NB4 (cell line): ENCODE data around the gene RABEP2.
"Not testable (repeated sequence)": the region's sequence is repeated elsewhere in the genome, so short reads cannot be mapped to it uniquely, and the experiment has no call there.

Source experiments
- DNase-seq: peaks from one replicate; pipeline ENCODE4 v3.0.0; 2010; ENCODE audit warnings: low read depth
- H3K4me3 ChIP-seq: one replicate; pipeline ENCODE4 v1.5.1; 2011; ENCODE audit warnings: mild to moderate bottlenecking, low read depth, low read length, moderate library complexity
- MYC ChIP-seq: IDR thresholded peaks from 2 replicates; pipeline ENCODE4 v1.6.1; 2011; ENCODE audit warnings: low read depth, low read length
- POLR2A ChIP-seq: IDR thresholded peaks from 2 replicates; pipeline ENCODE4 v1.6.1; 2011; ENCODE audit warnings: mild to moderate bottlenecking; ENCODE audit not compliant: insufficient read length; ENCODE audit errors: extremely low read depth
- TF ChIP-seq, protein P1 (sequence below): IDR thresholded peaks from one replicate; pipeline ENCODE4 v1.5.1; 2012; ENCODE audit warnings: low read depth, low read length
- TF ChIP-seq, protein P2 (sequence below): IDR thresholded peaks from 2 replicates; pipeline ENCODE4 v1.6.1; 2011; ENCODE audit warnings: low read depth, low read length

RABEP2 gene

DNA sequence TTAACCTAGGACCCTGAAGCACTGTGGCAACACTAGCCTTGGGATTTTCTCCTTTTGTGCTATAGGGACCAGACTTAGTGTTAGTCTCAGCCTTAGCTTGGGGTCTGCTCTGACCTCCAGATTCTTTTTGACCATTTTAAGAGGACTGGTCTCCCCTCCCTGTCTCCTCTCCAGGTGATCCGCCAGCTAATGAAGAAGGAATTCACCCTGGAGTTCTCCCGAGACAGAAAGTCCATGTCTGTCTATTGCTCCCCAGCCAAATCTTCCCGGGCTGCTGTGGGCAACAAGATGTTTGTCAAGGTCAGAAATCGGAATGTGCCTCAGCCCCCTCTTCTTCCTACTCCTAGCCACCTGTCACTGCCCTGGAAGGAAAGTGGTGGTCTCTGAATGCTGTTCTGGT, 27.2 kb downstream of the RABEP2 start:
- TF ChIP-seq MYC, result no peak
- TF ChIP-seq, protein P1, sequence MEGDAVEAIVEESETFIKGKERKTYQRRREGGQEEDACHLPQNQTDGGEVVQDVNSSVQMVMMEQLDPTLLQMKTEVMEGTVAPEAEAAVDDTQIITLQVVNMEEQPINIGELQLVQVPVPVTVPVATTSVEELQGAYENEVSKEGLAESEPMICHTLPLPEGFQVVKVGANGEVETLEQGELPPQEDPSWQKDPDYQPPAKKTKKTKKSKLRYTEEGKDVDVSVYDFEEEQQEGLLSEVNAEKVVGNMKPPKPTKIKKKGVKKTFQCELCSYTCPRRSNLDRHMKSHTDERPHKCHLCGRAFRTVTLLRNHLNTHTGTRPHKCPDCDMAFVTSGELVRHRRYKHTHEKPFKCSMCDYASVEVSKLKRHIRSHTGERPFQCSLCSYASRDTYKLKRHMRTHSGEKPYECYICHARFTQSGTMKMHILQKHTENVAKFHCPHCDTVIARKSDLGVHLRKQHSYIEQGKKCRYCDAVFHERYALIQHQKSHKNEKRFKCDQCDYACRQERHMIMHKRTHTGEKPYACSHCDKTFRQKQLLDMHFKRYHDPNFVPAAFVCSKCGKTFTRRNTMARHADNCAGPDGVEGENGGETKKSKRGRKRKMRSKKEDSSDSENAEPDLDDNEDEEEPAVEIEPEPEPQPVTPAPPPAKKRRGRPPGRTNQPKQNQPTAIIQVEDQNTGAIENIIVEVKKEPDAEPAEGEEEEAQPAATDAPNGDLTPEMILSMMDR, result no peak
- TF ChIP-seq POLR2A, result no peak
- TF ChIP-seq, protein P2, sequence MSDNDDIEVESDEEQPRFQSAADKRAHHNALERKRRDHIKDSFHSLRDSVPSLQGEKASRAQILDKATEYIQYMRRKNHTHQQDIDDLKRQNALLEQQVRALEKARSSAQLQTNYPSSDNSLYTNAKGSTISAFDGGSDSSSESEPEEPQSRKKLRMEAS, result no peak
- no peak for DNase-seq
- H3K4me3 ChIP-seq, result no peak overlapping the region

DNA sequence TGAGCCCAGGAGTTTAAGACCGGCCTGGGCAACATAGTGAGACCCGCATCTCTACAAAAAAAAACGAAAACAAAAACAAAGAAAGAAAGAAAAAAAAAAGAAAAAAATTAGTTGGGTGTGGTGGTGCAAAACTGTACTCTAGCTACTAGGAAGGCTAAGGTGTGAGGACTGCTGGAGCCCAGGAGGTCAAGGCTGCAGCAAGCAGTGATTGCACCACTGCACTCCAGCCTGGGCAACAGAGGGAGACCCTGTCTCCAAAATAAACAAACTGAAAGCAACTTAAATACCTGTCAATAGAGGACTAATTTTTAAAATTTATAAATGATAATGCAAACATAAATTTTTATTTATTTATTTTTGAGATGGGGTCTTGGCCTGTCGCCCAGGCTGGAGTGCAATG, 29.4 kb downstream of the RABEP2 start:
- no peak for TF ChIP-seq POLR2A
- TF ChIP-seq, protein P1, result no peak
- TF ChIP-seq MYC, result no peak
- TF ChIP-seq, protein P2, result no peak
- no peak overlapping the region for H3K4me3 ChIP-seq
- no peak for DNase-seq

DNA sequence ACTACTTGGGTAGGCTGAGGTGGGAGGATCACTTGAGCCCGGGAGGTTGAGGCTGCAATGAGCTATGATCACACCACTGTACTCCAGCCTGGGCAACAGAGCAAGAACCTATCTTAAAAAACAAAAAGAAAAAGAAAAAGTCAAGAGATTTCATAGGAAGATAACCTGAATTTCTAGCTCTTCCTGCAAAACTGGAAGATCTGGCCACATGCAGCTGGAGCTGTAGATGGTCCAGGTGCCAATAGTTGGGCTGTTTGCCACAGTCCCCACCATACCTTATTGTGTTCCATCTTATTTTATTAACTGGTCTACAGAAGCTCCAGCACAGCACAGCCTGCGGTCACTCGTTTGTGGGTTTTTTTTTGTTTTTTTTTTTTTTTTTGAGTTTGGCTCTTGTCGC, 31.7 kb downstream of the RABEP2 start:
- H3K4me3 ChIP-seq, result no peak overlapping the region
- no peak for DNase-seq
- TF ChIP-seq, protein P2, result no peak
- TF ChIP-seq POLR2A, result no peak
- TF ChIP-seq MYC, result no peak
- TF ChIP-seq, protein P1, result no peak

DNA sequence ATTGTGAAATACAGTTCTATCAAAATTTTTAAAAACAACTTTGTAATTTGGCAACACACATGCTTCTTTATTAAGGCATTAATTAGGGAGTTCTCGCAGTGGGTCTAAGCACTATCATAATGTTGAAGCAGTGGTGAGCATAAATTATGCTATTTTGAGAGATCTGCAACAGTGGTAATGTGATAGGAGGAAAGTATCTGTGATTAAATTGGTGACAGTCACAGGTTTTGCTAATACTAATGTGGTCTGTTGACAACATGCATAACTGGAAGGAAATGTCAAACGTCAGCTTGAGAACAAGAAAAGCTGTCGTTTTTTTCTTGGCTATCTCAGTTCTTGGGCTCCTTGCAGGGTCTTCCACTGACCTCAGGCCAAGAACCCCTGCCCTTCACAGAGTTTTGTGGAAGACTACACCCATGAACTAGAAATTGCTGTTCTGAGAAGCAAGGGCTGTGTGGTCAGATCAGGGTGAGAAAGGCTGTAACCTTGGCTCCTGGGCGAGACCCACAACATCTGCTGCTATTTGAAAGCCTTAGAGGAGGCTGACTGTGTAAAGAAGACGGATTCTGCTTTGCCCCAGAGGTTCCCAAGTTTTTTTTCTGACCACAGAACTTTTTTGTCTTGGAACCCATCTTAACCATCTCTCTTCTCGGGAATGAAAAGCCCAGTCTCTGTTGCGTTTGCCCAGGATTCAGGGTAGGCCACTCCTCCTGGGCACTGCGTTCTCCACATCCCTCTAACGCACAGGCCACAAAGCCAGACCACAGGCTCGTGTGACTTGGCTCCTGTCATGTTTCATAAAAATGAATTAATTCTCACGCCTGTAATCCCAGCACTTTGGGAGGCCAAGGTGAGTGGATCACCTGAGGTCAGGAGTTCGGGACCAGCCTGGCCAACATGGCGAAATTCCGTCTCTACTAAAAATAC, 32.8 kb downstream of the RABEP2 start:
- DNase-seq, result no peak
- H3K4me3 ChIP-seq, result no peak overlapping the region
- TF ChIP-seq MYC, result no peak
- no peak for TF ChIP-seq POLR2A
- TF ChIP-seq, protein P2, result no peak
- TF ChIP-seq, protein P1, result no peak

DNA sequence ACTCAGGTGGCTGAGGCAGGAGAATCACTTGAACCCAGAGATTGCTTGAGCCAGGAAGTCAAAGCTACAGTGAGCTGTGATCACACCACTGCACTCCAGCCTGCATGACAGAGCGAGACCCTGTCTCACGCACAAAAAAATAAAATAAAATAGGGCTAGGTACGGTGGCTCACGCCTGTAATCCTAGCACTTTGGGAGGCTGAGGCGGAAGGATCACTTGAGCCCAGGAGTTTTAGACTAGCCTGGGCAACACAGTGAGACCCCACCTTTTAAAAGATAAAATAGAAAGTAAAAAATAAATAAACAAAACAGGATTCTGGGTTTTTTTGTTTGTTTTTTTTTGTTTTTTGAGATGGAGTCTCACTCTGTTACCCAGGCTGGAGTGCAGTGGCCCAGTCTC, 34.7 kb downstream of the RABEP2 start:
- H3K4me3 ChIP-seq, DNase-seq: not testable (repeated sequence)

DNA sequence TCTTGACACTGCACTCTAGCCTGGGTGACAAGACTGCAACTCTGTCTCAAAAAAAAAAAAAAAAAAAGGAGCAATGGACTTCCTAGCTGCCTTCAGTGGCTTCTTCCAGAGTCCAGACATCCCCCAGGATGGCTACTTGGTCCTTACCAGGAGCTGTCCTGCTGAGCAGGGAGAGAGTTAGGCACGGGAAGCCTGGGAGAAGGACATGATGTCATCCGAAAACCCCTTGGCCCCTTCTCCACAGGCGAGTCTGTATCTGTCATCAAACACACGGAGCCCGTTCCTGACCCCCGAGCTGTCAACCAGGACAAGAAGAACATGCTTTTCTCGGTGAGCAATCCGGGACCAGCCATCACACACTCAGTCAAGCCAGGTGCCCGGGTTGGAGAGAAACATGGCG, 38.1 kb downstream of the RABEP2 start:
- H3K4me3 ChIP-seq, result no peak overlapping the region
- TF ChIP-seq, protein P2, result no peak
- TF ChIP-seq POLR2A (no peak), MYC (no peak)
- TF ChIP-seq, protein P1, result no peak
- no peak for DNase-seq
